CD4-positive, alpha-beta T cell (primary cell): Measurements from ENCODE around the gene RNASEH1. TPM values are rescaled to one million over a fixed set of nuclear protein-coding genes. Genes with fewer than 3 reads are reported as not detected.

Source experiments
- ATAC-seq: fragments of 200-7000 bp; cut with Tn5 transposase; one replicate; pipeline ENCODE4 v1.10.0; 2022; ENCODE audit warnings: mild to moderate bottlenecking; ENCODE audit not compliant: poor library complexity
- CTCF ChIA-PET: fragments of 350-600 bp; sonication (Branson Sonifier 250); formaldehyde crosslinking; loops from one replicate; lab custom pipeline; 2021; ENCODE audit warnings: antibody characterized with exemption, inconsistent platforms; lab: Charles Lee
- POLR2A ChIA-PET: fragments of 350-600 bp; sonication (Branson Sonifier 250); formaldehyde crosslinking; loops from one replicate; lab custom pipeline; 2021; ENCODE audit warnings: antibody characterized with exemption, inconsistent platforms; lab: Charles Lee
- DNase-seq, 14 experiments: peaks; one replicate each; pipeline ENCODE4 v3.0.0-alpha.2; 2013 to 2020; ENCODE audit warnings: mixed read lengths in 2 of 14
- H3K27ac ChIP-seq, 2 donors: one replicate each; pipeline versions ENCODE4 v1.5.1 to v1.7.0; 2013; ENCODE audit warnings: low read length in 2 of 2, low read depth in 1 of 2, mild to moderate bottlenecking in 1 of 2
- H3K27me3 ChIP-seq, 2 experiments: 1 replicate in 1 of 2; 2 replicates in 1 of 2; pipeline versions ENCODE4 v1.6.1 to v1.7.0; 2013; ENCODE audit warnings: low read length in 2 of 2, control low read depth in 1 of 2, mild to moderate bottlenecking in 1 of 2, moderate library complexity in 1 of 2; ENCODE audit not compliant: insufficient read depth in 2 of 2, control insufficient read depth in 1 of 2
- H3K36me3 ChIP-seq: one replicate; pipeline ENCODE4 v1.6.1; 2013; ENCODE audit warnings: low read length, control low read depth; ENCODE audit not compliant: insufficient read depth
- H3K4me1 ChIP-seq: one replicate; pipeline ENCODE4 v1.6.1; 2013; ENCODE audit warnings: low read length, control low read depth; ENCODE audit not compliant: insufficient read depth
- H3K4me3 ChIP-seq: one replicate; pipeline ENCODE4 v1.5.1; 2013; ENCODE audit warnings: mild to moderate bottlenecking, low read length, moderate library complexity
- H3K9me3 ChIP-seq, 2 experiments: 1 replicate in 1 of 2; 2 replicates in 1 of 2; pipeline versions ENCODE4 v1.6.1 to v1.7.0; 2013; ENCODE audit warnings: low read length in 2 of 2, mild to moderate bottlenecking in 2 of 2, control low read depth in 1 of 2, moderate library complexity in 1 of 2; ENCODE audit not compliant: control insufficient read depth in 1 of 2, insufficient read depth in 1 of 2
- H3K27ac Mint-ChIP-seq: one replicate; pipeline ENCODE4 v1.8.0; 2020; ENCODE audit warnings: mixed read lengths
- H3K27me3 Mint-ChIP-seq: one replicate; pipeline ENCODE4 v1.8.0; 2021; ENCODE audit warnings: mixed read lengths
- H3K36me3 Mint-ChIP-seq: one replicate; pipeline ENCODE4 v1.8.0; 2021; ENCODE audit warnings: low read depth, mixed read lengths
- H3K4me1 Mint-ChIP-seq: one replicate; pipeline ENCODE4 v1.8.0; 2021; ENCODE audit warnings: low read depth, mixed read lengths
- H3K4me3 Mint-ChIP-seq: one replicate; pipeline ENCODE4 v1.8.0; 2020; ENCODE audit warnings: mild to moderate bottlenecking, mixed read lengths
- H3K9me3 Mint-ChIP-seq: one replicate; pipeline ENCODE4 v1.8.0; 2020; ENCODE audit warnings: mixed read lengths
- CTCF ChIP-seq: fragments of 200-600 bp; IDR thresholded peaks from one replicate; pipeline ENCODE4 v1.8.0; 2022; ENCODE audit warnings: antibody characterized with exemption, mild to moderate bottlenecking
- intact Hi-C, 2 experiments: fragments of 100-400 bp; cut with DNase I in 1 of 2; cut with micrococcal nuclease in 1 of 2; formaldehyde crosslinking; loops; one replicate each; pipeline versions ENCODE4 v1.15.1 to v1.9.0; 2023 to 2025; cut with DNase I, micrococcal nuclease
- total RNA-seq, 174 experiments: library from RNA in 2 of 174; stranded (reverse) in 2 of 174; gene quantifications; one replicate each; pipeline ENCODE4 v1.2.3 and lab custom pipeline; 2021 to 2026

RNASEH1 gene
- total RNA-seq, 2 experiments from 2014 or later = 31.5 to 31.9 TPM

GRCh38 chr2:3527886-3528785 lies 30.0 kb downstream of the RNASEH1 start:
- intact Hi-C loops = no loop called here
- ATAC-seq = no peak

DNA sequence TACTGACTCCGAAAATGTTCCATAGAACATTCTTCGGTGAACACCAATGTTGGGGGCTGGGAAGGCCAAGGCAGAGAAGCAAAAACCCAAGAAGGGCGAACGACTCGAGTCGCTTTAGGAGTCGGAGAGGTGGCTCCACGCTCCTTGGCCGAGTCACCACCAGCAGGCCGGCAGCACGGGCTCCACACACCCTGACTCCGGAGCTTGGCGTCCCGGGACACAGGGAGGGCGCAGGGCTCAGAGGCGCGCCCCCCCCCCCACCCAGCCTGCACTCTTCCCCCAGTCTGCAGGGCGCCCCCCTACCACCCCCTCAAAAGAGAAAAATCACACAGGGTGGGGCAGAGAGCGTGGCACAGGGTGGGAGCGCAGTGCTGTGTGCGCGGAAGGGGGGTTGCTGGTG lies 31.3 kb downstream of the RNASEH1 start:
- Mint-ChIP-seq H3K27ac (no peak overlapping the region), H3K9me3 (no peaks in the 10 kb centered on the region), H3K27me3 (no peaks in the 10 kb centered on the region), H3K36me3 (no peaks in the 10 kb centered on the region), H3K4me3 (no peak overlapping the region), H3K4me1 (peaks cover 3% of the 10 kb centered on the region)
- ATAC-seq (no peak), DNase-seq (no peak)
- Histone ChIP-seq H3K4me3 (no peak overlapping the region), H3K9me3 (no peaks in the 10 kb centered on the region), H3K27ac (no peak overlapping the region), H3K4me1 (no peaks in the 10 kb centered on the region), H3K27me3 (no peaks in the 10 kb centered on the region), H3K36me3 (no peaks in the 10 kb centered on the region)
- POLR2A ChIA-PET = no interaction called here
- TF ChIP-seq CTCF = no peak
- CTCF ChIA-PET = no interaction called here
- intact Hi-C loops = no loop called here

More at GRCh38 chr2:3527886-3528785, 30.0 kb downstream of the RNASEH1 start:
- H3K9me3 Mint-ChIP-seq = no peaks in the 10 kb centered on the region
- no peaks in the 10 kb centered on the region for H3K27me3 ChIP-seq
- H3K4me1 ChIP-seq = no peaks in the 10 kb centered on the region
- H3K4me3 ChIP-seq = no peak overlapping the region
- DNase-seq = no peak
- no peaks in the 10 kb centered on the region for H3K27me3 Mint-ChIP-seq
- POLR2A ChIA-PET = no interaction called here
- no peak overlapping the region for H3K27ac ChIP-seq
- no peaks in the 10 kb centered on the region for H3K4me1 Mint-ChIP-seq
- no peak for TF ChIP-seq CTCF
- no peak overlapping the region for H3K4me3 Mint-ChIP-seq
- H3K27ac Mint-ChIP-seq = no peak overlapping the region
- CTCF ChIA-PET = no interaction called here
- H3K36me3 Mint-ChIP-seq = no peaks in the 10 kb centered on the region
- no peaks in the 10 kb centered on the region for H3K9me3 ChIP-seq
- H3K36me3 ChIP-seq = no peaks in the 10 kb centered on the region

DNA sequence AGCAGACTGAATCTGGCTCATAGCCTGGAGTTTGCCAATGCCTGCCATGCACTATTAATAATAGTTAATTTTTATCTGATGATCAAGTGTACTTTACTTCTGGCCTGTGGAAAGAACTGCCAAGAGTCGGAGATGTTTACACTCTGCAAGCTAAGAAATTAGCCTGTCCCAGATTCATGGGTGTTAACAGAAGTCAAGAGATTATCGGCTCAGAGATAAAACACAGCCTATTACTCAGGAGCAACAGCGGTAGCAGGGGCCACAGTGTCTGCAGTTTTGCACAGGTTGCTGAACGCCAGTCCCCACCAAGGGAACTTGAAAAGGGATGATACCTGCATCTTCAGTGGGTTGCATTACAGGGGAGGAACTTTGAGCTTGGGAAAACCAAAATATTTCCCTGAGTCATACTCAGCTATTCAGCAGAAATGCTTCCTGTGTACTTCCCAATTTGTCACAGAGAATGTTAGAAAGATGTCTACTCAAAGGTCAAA lies 34.5 kb downstream of the RNASEH1 start:
- no peak overlapping the region for H3K4me3 Mint-ChIP-seq

More for the DNA sequence above, 34.5 kb downstream of the RNASEH1 start:
- Histone ChIP-seq H3K36me3 (no peaks in the 10 kb centered on the region), H3K4me1 (peaks cover 19% of the 10 kb centered on the region), H3K27ac (no peak overlapping the region), H3K27me3 (no peaks in the 10 kb centered on the region), H3K4me3 (no peak overlapping the region), H3K9me3 (no peaks in the 10 kb centered on the region)
- ChIA-PET POLR2A (no interaction called here), CTCF (interaction anchor here (1.1 kb wide), 1 partner anchor 83 kb away, joined by 3 read pairs; no protein-coding TSS in a partner anchor)
- no peak for TF ChIP-seq CTCF
- ATAC-seq (no peak), DNase-seq (no peak)
- H3K27ac Mint-ChIP-seq = no peak overlapping the region
- no peaks in the 10 kb centered on the region for H3K27me3 Mint-ChIP-seq
- intact Hi-C loops = no loop called here
- H3K36me3 Mint-ChIP-seq = peaks cover 7% of the 10 kb centered on the region
- no peaks in the 10 kb centered on the region for H3K9me3 Mint-ChIP-seq
- peaks cover 25% of the 10 kb centered on the region for H3K4me1 Mint-ChIP-seq
